GM21786 (cell line): ENCODE measurements around the gene BST1.

Experiments
- ATAC-seq: cut with Tn5 transposase; IDR thresholded peaks from one replicate; pipeline ENCODE4 v1.9.1; 2021; ENCODE audit not compliant: unreplicated experiment

Gene BST1

GRCh38 chr4:15675356-15675755 lies 27.5 kb upstream of the BST1 start:
- no peak for ATAC-seq

- ATAC-seq, result no peak
Observed at GRCh38 chr4:15676039-15676438, 26.8 kb upstream of the BST1 start.

GRCh38 chr4:15676899-15677298 lies 26.0 kb upstream of the BST1 start:
- ATAC-seq, result no peak

- ATAC-seq, result no peak
Observed at GRCh38 chr4:15677507-15677988, 25.3 kb upstream of the BST1 start.

DNA sequence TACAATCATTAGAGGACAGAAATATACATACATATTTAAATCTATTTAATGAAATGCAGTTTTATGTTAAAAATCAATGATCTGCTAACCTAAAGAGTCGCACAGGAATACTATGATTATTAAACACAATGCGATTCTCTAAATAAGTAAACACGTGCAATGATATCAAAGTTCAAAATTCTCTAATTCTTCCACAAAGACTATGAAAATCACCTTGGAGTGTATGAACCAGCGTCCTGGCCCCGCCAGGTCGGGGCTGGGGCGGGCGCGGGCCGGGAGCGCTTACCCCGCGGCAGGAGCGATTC lies 21.8 kb upstream of the BST1 start:
- ATAC-seq, result no peak

DNA sequence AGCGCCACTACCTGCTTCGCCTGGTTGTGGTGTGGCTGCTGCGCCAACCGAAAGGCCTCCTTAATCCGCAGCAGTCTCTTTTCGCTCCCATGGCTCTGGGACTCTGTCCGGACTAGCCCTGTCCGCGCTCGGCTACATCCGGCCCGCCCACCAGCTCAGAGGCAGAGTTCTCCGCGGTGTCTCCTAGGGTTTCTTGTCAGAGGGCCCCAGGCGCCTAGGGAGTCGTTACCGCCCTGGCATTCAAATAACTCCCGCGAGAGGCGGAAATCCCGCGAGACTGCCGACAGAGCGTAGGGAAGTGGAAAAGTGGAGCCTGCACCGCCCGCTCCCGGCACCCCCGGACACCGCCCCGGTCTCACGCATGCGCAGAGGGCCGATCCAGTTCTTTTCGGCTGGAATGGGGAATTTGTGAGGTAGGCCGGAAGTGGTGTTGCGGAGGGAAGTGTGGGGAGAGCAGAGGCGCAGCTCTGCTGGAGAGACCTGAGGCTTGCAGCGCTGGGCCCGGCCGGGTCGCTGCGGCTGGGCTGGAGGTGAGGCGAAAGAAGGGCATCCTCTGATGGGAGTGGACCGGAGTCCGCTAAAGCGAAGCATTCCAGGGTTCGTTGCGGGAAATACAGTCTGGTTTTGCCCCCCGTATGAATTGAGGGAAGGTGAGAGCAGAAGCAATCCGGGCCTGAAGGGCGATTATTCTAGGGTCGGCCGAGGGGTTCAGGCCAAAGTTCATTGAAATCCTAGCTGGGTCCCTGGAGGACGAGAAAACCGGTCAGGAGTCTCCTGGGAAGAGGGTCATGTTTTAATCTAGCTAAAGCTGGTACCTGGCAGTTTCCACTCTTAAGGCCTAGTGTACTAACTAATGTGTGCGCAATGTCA lies 21.3 kb upstream of the BST1 start, which contains the start of gene FAM200B:
TSS of gene FAM200B (plus strand) at position 456 of the 870 bp plus-strand sequence. CDS start 5,151 bp downstream, outside the sequence.
- ATAC-seq, result peak; percentile 90

- no peak for ATAC-seq
Observed at GRCh38 chr4:15682242-15683142, 20.4 kb upstream of the BST1 start.

- no peak for ATAC-seq
Observed at GRCh38 chr4:15683143-15683495, 19.7 kb upstream of the BST1 start.

GRCh38 chr4:15684498-15684897 lies 18.4 kb upstream of the BST1 start:
- ATAC-seq, result no peak

- no peak for ATAC-seq
Observed at GRCh38 chr4:15688051-15688450, 14.8 kb upstream of the BST1 start.

DNA sequence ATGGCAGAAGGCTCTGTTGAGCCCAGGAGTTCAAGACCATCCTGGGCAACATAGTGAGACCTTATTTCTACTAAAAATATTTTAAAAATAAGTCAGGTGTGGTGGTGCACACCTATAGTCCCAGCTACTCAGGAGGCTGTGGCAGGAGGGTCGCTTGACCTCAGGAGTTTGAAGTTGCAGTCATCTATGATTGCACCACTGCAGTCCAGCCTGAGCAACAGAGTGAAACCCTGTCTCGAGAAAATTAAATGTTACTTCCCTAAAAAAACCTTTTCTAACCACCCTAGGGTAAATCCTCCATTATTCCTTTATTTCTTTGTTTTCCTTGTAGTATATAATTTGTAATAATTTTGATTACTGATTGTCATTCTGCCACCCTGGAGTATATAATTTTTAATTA lies 13.3 kb upstream of the BST1 start:
- no peak for ATAC-seq

DNA sequence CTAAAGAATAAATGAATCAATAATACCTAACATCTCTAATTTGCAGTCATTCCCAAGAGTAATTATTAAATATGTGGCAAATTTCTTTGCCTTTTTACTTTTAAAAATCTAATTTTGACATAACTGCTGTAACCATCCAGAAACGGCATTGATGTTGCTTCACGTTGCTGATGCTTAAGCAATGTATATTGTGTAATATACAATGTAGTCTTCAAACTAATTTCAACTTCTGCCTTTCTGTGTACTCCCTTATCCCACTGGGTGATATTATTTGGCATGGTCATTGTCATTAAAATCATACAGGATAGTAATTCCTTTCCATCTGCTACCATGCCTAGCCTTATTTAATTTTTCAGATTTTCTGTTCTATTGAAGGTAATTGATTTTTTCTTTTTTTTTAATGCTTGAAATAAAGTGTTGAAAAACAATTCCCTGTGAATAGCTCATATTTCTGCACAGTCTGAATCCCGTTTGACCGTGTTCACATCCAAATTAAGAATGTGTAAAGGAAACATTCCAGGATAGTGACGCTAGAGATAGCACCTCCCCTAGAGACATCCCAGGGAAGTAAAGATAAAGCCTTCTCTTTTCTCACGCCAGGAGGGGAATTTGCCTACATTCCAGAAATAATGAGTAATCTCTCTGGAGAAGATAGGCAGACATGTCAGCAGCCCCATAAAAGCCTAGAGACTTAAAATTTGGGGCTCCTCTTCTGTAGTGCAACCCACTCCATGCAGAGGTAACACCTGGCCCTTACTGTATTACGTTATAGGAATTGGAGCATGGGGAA lies 12.7 kb upstream of the BST1 start:
- no peak for ATAC-seq

DNA sequence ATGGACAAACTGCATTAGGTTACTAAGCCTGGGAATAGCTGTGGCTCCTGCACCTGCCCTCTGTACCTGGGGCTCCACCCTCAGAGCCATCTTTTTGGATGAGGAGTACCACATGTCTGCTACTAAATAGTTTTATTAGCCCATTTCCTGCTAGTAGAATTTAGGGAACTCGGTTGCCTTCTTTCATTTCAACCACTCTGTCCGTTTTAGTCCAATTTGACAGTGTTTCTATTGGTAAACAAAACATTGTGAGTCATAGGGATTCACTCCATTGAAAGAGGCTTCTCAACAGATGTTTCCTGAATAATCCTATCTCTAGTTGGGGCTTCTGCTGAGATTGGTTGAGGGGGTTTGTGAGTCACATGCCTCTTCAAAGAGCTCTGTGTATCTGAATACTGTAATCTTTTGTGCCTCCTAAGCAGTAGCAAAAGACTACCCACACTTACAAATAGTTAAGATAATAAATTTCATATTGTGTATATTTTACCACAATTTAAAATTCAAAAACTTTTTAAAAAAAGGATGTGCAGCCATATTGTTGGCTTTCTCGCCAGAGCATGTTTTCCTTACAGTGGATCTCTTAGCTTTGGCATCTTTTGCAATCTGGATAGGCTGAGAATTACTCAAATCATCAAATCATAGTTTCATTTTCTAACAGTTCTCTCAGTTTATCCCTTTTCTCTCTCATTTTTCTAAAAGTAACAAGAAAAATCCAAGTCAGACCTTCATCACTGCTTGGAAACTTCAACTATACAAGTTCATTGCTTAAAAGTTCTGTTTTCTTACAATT lies 11.3 kb upstream of the BST1 start:
- ATAC-seq, result no peak

DNA sequence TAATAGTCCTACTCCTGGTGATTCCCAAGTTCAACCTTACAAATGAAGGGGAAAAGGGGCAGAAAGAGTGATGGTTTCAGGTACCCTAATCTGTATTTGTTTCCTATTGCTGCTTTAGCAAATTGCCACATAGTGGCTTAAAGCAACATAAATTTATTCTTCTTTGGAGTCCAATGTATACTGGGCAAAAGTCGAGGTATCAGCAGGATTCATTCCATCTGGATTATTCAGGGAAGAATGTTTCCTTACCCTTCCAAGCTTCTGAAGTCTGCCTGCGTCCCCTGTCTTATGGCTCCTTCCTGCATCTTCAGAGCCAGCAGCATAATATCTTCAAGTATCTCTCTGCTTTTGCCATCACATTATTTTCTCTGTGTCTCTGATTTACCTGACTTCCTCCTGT lies 10.3 kb upstream of the BST1 start:
- no peak for ATAC-seq

DNA sequence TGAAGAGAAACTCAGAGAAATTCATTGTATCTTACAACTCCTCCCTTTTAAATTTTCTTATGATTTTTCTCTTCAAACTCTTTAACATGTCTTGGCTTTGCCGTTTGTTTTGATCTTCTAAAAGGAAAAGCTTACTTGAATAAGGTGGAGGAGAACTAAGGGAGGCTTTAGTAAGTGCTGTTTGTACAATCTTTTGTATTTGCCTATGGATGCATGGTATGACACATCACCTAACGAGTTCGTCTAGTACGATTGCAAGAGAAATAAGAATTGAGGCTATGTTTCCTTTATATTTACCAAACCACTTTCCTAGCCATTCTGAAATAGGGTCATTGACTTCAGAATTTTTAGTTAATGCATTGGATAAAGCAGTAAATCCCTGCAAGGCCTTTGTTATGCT lies 8.4 kb upstream of the BST1 start:
- ATAC-seq, result no peak

GRCh38 chr4:15695240-15695699 lies 7.6 kb upstream of the BST1 start:
- no peak for ATAC-seq

- ATAC-seq, result no peak
Observed at GRCh38 chr4:15695729-15696128, 7.1 kb upstream of the BST1 start.

DNA sequence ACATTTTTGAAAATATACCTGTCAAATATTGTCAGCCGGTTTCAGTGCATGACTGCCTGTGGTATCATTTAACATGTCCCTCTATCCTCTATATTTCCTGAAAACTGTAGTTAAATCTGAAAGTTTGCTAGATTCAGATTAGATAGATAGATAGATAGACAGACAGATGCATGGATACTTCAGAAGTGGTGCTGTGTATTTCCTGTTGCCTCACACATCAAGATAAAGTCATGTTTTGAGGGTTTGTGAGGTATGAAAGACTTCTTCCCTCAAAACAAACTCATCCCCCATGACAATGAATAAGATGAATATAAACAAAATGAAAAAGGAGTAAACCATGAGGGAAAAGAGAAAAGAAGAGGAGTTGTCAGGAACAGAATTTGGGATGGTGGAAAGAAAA lies 6.0 kb upstream of the BST1 start:
- no peak for ATAC-seq

DNA sequence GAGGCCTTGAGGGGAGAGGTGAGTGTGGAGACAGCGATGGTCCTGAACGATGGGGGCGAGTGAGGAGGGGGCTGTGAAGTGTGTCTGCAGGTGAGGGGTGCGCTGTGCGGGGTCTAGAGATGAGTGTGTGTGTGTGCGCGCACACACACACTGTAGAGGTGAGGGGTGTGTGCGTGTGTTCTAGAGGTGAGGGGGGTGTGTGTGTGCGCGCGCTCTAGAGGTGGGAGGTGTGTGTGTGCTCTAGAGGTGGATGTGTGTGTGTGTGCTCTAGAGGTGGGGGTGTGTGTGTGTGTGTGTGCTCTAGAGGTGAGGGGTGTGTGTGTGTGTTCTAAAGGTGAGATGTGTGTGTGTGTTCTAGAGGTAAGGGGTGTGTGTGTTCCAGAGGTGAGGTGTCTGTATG lies 574 bp downstream of the BST1 start:
- ATAC-seq, result no peak

DNA sequence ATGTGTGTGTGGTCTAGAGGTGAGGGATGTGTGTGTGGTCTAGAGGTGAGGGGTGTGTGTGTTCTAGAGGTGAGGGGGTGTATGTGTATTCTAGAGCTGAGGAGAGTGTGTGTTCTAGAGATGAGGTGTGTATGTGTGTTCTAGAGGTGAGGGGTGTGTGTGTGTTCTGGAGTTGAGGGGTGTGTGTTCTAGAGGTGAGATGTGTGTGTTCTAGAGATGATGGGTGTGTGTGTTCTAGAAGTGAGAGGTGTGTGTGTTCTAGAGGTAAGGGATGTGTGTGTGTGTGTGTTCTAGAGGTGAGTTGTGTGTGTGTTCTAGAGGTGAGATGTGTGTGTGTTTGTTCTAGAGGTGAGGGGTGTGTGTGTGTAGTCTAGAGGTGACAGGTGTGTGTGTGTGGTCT lies 1.3 kb downstream of the BST1 start:
- ATAC-seq, result no peak
